PC-3 (cell line): ENCODE measurements around the gene ARFIP1.

Experiments used
- CTCF ChIP-seq: fragments of 300-600 bp; sonication (generic); conservative IDR thresholded peaks from 2 replicates; pipeline ENCODE4 v1.5.1; 2017; ENCODE audit warnings: antibody characterized with exemption, low read depth, mild to moderate bottlenecking, low read length
- EZH2phosphoT487 ChIP-seq: fragments of 300-600 bp; sonication (generic); IDR thresholded peaks from 2 replicates; pipeline ENCODE4 v1.6.1; 2018; ENCODE audit warnings: mild to moderate bottlenecking, antibody characterized with exemption, low read length, borderline replicate concordance

GRCh38 chr4:152819026-152819645 lies 39.4 kb downstream of the ARFIP1 start:
- TF ChIP-seq CTCF: no peak
- no peak for TF ChIP-seq EZH2phosphoT487
